GM12801 (cell line): Measurements from ENCODE around the gene OTOGL.

Experiments used
- CTCF ChIP-seq: IDR thresholded peaks from one replicate; pipeline ENCODE4 v1.5.1; 2011; ENCODE audit warnings: control low read depth; ENCODE audit not compliant: insufficient read length; ENCODE audit errors: extremely low read depth

OTOGL gene, protein sequence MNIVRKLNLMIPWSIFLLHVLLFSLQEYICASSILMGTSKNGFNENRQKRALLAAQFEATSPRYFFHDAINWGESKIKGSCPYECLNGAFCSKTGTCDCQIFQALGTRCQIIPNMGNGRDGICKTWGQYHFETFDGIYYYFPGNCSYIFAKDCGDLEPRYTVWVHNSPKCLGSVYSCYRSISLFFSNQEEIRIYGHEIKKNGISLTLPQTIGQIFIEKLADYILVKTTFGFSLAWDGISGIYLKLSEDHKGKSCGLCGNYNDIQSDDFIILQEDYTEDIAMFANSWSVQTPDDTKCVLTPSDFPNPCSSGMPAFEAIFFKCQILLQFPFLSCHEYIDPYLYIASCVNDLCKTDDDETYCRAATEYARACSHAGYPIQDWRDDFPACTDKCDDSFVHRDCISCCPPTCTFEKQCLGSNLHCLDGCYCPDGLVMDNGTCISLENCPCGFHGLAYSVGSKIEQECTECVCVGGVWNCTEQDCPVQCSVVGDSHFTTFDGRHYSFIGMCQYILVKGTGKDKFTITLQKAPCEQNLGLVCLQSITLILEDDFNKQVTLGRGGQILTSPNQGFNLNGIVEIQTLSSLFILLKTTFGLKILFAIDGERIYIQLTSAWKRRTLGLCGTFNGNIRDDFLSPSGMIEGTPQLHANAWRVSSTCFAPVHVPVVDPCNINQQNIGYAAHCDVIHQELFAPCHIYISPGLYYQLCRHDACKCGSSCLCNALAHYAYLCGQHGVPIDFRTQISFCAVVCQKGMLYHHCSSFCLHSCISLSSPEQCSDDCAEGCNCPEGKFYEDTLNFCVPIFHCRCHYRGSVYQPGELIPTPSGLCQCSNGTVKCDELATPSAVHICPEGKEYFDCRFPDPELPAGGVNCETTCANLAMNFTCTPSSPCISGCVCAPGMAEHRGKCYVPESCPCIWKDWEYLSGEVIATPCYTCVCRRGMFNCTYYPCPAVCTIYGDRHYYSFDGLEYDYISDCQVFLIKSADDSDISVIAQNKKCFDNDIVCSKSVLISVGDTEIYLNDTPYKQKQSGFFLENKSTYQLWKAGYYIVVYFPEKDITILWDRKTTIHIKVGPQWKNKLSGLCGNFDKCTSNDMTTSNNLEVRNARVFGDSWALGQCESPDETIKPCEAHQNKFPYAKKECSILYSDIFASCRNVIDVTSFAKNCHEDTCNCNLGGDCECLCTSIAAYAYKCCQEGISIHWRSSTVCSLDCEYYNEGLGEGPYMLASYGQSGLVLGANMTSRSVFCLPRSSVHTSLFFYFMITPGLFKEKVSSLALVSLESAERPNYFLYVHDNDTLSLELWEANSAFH (N-terminal part only)

DNA sequence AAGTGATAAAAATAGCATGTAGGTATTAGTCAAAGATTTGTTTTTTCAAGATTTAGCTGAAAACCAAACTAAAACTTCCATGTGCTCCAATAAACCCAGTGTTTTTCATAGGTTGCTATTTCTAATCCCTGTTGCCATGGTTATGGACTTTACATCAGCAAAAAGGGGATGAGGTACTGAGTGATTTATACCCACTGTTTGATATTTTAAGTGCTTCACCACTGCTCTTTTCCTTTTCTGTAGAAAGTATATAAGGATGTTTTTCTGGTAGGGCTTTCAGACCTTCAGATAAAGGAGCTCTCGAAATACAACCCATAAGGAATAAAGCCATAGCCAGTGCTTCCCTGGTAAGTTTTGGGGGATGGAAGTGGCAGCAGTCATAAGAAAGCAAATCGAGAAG lies at the start of gene OTOGL:
TSS of gene OTOGL (plus strand) at position 279 of the 400 bp plus-strand sequence. CDS start 109,895 bp downstream, outside the sequence.
- TF ChIP-seq CTCF: no peak

DNA sequence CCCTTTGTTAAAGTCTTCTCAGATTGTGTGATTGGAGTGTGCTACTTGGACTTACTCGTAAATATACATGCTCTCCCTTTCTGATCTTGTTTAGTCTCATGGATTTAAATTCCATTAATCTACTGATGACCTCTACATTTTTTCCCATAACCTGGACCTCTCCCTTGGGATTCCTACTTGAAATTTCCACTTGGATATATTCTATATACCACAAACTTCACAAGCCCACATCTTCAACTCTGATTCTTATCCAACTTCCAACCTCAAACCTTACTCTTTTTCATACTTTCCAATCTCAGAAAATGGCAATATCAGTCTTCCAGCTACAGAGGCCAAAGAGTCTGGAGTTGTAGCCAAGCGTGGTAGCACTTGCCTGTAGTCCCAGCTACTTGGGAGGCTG lies 49.1 kb upstream of the OTOGL start:
- no peak for TF ChIP-seq CTCF

- no peak for TF ChIP-seq CTCF
Observed at GRCh38 chr12:80053051-80053790, 46.1 kb upstream of the OTOGL start.

DNA sequence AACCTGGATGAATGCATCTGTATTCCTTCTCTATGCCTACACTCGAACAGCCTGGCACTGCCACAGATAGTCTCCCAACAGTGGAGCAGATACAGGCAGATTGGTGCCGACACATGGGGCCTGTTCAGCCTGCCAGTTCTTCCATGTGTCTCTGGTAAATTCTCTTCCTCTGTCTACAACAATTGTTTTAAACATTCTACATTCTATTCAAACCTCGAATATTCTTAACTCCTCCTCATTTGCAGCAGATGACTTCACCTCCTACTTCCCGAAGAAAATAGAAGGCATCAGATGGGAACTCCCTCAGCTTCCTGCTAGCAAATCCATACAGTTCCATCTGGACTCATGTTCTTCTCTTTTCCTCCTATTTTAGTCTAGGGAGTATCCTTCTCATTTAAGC lies 43.1 kb upstream of the OTOGL start:
- TF ChIP-seq CTCF: no peak

- TF ChIP-seq CTCF: no peak
Observed at GRCh38 chr12:80056845-80057244, 42.5 kb upstream of the OTOGL start.

DNA sequence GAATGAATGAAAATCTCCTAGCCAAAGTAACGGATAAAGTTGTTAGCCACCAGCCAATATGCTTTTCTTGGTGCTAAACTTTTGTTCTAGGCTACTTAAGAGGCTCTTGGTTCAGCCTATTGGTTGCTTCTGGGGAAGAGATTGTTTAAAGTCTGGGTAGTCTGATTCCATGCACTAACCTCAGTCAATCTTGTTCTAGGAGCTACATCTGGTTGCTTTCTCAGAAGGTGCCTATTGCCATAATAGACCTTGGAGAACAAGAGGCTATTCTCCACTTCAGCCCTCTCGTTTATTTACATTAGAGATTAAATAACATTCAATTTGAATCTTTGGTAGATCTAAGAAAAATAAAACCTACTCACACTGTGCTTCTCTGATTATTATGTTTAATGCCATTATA lies 40.8 kb upstream of the OTOGL start:
- no peak for TF ChIP-seq CTCF

DNA sequence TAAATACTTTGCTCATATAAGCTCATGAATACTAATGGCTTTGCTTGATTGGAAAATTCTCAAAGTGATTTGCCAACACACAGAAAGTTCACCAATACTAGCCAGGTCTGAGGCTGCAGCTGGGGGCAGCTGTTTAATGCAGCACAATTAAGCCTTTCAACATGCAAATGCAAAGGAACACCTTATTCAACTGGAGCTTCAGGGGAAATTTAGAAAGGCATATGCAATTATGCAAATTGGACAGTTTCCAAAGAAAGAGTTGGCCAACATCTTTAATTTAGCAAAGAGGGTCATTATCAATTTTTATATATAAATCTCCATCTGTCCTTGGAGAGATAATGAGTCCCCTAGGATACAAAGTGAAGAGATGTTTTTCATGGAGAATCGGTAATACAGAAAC lies 40.2 kb upstream of the OTOGL start:
- no peak for TF ChIP-seq CTCF
